ENCODE measurements around the gene TMEM229A.

DNA sequence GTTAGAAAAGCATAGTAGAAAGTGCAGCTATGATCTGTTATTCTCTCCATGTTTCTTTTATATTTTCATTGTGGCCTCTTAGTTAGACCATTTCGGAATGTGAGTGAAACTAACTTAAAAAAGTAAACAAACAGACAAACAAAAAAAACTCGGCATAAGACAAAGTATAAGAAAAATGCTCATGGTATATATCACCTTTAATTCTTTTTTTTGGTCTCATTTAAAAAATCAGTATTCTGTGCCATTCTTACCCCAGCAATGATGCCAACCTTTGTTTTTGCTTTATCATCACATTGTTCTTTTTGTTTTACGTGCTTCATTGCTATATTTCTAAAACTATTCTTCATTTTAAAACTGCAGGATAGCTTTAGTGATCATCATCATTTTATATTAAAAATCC lies 2.8 kb upstream of the TMEM229A start:
- TF ChIP-seq, protein P1, sequence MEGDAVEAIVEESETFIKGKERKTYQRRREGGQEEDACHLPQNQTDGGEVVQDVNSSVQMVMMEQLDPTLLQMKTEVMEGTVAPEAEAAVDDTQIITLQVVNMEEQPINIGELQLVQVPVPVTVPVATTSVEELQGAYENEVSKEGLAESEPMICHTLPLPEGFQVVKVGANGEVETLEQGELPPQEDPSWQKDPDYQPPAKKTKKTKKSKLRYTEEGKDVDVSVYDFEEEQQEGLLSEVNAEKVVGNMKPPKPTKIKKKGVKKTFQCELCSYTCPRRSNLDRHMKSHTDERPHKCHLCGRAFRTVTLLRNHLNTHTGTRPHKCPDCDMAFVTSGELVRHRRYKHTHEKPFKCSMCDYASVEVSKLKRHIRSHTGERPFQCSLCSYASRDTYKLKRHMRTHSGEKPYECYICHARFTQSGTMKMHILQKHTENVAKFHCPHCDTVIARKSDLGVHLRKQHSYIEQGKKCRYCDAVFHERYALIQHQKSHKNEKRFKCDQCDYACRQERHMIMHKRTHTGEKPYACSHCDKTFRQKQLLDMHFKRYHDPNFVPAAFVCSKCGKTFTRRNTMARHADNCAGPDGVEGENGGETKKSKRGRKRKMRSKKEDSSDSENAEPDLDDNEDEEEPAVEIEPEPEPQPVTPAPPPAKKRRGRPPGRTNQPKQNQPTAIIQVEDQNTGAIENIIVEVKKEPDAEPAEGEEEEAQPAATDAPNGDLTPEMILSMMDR (IDR thresholded peaks at IDR 0.05) = no peak
- no peak for TF ChIP-seq POLR2A (IDR thresholded peaks at IDR 0.05)
